GM23248 (cell line): ENCODE data around the gene GALNT18.

Experiments used
- EZH2 ChIP-seq: fragments of 200-600 bp; sonication (generic); IDR thresholded peaks from 2 replicates; pipeline ENCODE4 v1.6.1; 2018; ENCODE audit warnings: antibody characterized with exemption, mild to moderate bottlenecking; ENCODE audit not compliant: insufficient read depth, poor library complexity, severe bottlenecking
- EZH2phosphoT487 ChIP-seq: fragments of 200-600 bp; sonication (generic); IDR thresholded peaks from 2 replicates; pipeline ENCODE4 v1.6.1; 2018; ENCODE audit warnings: antibody characterized with exemption, moderate library complexity, mild to moderate bottlenecking, low read depth; ENCODE audit not compliant: insufficient read depth

- TF ChIP-seq EZH2phosphoT487 (no peak), EZH2 (no peak)
These were observed 46.5 kb upstream of the GALNT18 start for GRCh38 chr11:11668274-11668673.
